Ascending aorta (tissue), 2 donors: ENCODE data around the gene ITGB7. TPM values are rescaled to one million over a fixed set of nuclear protein-coding genes. Genes with fewer than 3 reads are reported as not detected.
A peak's percentile ranks its signal among the peaks of the same experiment; 100 is the strongest.

ENCODE experiments used
- DNase-seq, 2 donors: peaks; one replicate each; pipeline ENCODE4 v3.0.0-alpha.2; 2019; ENCODE audit warnings: low spot score in 2 of 2
- H3K27ac ChIP-seq, 2 donors: fragments of 200-600 bp; sonication (generic); one replicate each; pipeline ENCODE4 v1.5.1; 2016 to 2017; ENCODE audit warnings: mild to moderate bottlenecking in 1 of 2
- H3K27me3 ChIP-seq: fragments of 200-600 bp; sonication (generic); one replicate; pipeline ENCODE4 v1.5.1; 2017
- H3K36me3 ChIP-seq, 2 donors: fragments of 200-600 bp; sonication (generic); one replicate each; pipeline ENCODE4 v1.5.1; 2016
- H3K4me1 ChIP-seq, 2 donors: fragments of 200-600 bp; sonication (generic); one replicate each; pipeline ENCODE4 v1.5.1; 2016 to 2017; ENCODE audit warnings: mild to moderate bottlenecking in 1 of 2
- H3K4me3 ChIP-seq, 2 donors: fragments of 200-600 bp; sonication (generic); one replicate each; pipeline ENCODE4 v1.5.1; 2016 to 2017; ENCODE audit warnings: mild to moderate bottlenecking in 1 of 2
- H3K9me3 ChIP-seq, 2 donors: fragments of 200-600 bp; sonication (generic); one replicate each; pipeline ENCODE4 v1.5.1; 2016
- intact Hi-C: fragments of 100-400 bp; cut with DNase I; formaldehyde crosslinking; loops from one replicate; pipeline ENCODE4 v1.15.1; 2023
- total RNA-seq: library from RNA; depleted of rRNA; stranded (reverse); fragments of >200 nt; gene quantifications from one replicate; pipeline ENCODE4 v1.1.0, GENCODE V29; 2016
- TF ChIP-seq, protein P1 (sequence below), 3 experiments: fragments of 200-600 bp in 2 of 3; fragments of 450-650 bp in 1 of 3; sonication (generic) in 2 of 3; IDR thresholded peaks; one replicate each; pipeline ENCODE4 v1.5.1; 2016 to 2019; ENCODE audit warnings: antibody characterized with exemption in 3 of 3, mild to moderate bottlenecking in 1 of 3, moderate library complexity in 1 of 3

The ITGB7 gene
- total RNA-seq, 1 donor from 2014 or later = 1.6 TPM

DNA sequence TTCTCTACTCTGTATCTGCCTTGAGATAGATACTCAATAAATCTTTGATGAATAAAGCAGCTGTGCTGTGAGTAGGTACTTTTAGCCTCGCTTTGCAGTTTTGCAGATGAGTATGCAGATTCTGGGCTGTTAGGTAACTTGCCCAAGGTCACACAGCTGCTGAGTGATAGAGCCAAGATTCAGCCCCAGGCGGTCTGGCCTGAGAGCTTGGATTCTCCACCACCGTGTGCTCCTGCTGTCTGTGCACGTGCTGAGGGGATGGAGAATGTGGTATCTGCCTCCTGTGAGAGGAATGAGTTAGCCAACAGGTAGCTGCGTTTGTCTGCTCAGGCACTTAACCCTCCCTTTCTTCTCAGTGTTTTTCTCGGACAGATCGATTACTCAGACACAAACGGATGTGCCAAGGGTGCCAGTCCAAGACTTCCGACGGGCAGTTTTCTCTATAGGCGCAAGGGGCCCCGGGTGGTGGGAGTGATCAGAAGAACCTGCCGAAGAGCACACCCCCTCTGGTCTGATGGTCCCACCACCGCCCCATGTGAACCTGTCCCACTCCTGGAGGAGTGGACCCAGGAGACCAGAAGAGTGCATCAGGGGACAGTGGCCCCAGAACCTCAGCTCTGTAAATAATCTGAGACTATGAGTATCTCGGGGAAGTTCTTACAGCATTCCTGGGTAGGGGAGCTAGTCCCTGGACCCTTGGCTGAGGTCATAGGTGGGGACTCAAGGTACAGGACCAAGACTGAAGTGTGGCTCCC is 19.7 kb downstream of the ITGB7 start:
- Histone ChIP-seq H3K9me3 (no peaks in the 10 kb centered on the region), H3K27ac (no peak overlapping the region), H3K36me3 (peaks cover 45 to 65% of the 10 kb centered on the region in 2 donors), H3K4me1 (peaks cover 0 to 32% of the 10 kb centered on the region in 2 donors), H3K4me3 (no peak overlapping the region), H3K27me3 (no peaks in the 10 kb centered on the region)
- peak in 1 of 2 donors; percentile 41 for DNase-seq
- TF ChIP-seq, protein P1, sequence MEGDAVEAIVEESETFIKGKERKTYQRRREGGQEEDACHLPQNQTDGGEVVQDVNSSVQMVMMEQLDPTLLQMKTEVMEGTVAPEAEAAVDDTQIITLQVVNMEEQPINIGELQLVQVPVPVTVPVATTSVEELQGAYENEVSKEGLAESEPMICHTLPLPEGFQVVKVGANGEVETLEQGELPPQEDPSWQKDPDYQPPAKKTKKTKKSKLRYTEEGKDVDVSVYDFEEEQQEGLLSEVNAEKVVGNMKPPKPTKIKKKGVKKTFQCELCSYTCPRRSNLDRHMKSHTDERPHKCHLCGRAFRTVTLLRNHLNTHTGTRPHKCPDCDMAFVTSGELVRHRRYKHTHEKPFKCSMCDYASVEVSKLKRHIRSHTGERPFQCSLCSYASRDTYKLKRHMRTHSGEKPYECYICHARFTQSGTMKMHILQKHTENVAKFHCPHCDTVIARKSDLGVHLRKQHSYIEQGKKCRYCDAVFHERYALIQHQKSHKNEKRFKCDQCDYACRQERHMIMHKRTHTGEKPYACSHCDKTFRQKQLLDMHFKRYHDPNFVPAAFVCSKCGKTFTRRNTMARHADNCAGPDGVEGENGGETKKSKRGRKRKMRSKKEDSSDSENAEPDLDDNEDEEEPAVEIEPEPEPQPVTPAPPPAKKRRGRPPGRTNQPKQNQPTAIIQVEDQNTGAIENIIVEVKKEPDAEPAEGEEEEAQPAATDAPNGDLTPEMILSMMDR (IDR thresholded peaks at IDR 0.05) = no peak
- intact Hi-C loops = no loop called here

DNA sequence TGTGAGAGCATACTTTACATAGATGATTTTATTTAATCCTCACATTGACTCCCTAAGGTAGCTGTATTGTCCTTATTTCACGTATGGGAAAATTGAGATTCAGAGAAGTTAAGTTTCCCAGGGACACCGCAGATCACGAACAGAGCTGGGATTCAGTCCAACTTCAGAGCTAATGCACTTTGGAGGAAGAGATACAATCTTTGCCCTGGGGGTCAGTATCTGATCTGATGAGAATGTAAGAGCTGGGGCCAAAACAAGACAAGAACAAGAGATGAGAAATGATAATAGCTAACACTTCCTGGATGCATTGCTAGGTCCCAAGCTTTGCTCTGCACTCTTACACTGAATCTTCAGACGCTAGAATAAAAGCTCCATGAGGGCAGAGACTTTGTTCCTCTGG is 20.3 kb downstream of the ITGB7 start:
- Histone ChIP-seq H3K36me3 (peaks cover 47 to 71% of the 10 kb centered on the region in 2 donors), H3K27me3 (no peaks in the 10 kb centered on the region), H3K9me3 (no peaks in the 10 kb centered on the region), H3K4me3 (no peak overlapping the region), H3K27ac (no peak overlapping the region), H3K4me1 (peaks cover 3 to 37% of the 10 kb centered on the region in 2 donors)
- peak in 1 of 2 donors; percentile 5 for DNase-seq
- TF ChIP-seq, protein P1 (IDR thresholded peaks at IDR 0.05) = no peak
- intact Hi-C loops = no loop called here

DNA sequence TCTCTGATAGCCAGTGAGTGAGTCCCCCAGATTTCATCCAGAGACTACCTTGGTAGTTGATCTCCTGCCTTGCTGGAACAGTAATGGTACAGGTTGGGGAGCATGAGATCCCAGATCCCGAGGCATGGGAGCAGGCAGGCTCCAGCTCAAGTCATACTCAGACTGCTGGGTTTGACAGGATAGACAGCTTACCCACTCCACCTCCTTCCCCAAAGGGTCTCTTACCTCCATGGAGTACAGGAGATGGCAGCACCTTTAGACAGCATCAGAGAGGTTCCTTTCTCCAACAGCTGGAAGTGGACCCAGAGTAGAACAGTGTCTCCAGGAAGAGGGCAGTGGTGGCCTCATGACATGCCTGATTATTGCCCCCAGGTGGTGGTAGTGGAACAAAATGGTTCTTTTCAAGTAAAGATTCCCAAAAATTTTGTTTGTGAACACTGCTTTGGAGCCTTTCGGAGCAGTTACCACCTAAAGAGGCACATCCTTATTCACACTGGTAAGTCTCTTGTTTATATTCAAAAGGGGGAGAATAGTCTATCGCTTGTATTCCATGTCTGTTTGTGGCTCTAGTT is 21.4 kb downstream of the ITGB7 start:
- H3K9me3 ChIP-seq = no peaks in the 10 kb centered on the region
- H3K36me3 ChIP-seq = peaks cover 47 to 63% of the 10 kb centered on the region in 2 donors
- intact Hi-C loops = no loop called here
- DNase-seq = peak in 1 of 2 donors; percentile 31
- TF ChIP-seq, protein P1 (IDR thresholded peaks at IDR 0.05) = no peak
- no peak overlapping the region for H3K4me3 ChIP-seq
- H3K27me3 ChIP-seq = no peaks in the 10 kb centered on the region
- no peak overlapping the region for H3K27ac ChIP-seq
- peaks cover 7 to 45% of the 10 kb centered on the region in 2 donors for H3K4me1 ChIP-seq

DNA sequence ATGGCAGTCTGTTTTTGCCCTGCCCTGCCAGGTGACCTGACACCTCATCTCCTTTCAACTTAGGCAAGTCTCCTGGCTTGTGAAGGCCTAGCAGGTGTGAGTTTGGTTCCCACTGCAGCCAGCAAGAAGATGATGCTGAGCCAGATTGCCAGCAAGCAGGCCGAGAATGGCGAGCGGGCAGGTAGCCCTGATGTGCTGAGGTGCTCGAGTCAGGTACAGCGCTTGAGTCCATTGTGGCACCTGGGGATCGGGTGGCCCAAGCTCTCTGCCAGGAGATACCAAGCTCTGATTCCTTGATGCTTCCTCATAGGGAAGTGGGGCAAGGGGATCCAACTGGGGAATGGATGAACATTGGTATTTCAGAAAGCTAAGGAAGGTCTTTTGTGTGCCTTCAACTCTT is 22.2 kb downstream of the ITGB7 start:
- intact Hi-C loops = no loop called here
- Histone ChIP-seq H3K27me3 (no peaks in the 10 kb centered on the region), H3K27ac (no peak overlapping the region), H3K9me3 (no peaks in the 10 kb centered on the region), H3K4me3 (no peak overlapping the region), H3K36me3 (peaks cover 47 to 63% of the 10 kb centered on the region in 2 donors), H3K4me1 (peaks cover 7 to 40% of the 10 kb centered on the region in 2 donors)
- peak in 1 of 2 donors; percentile 41 for DNase-seq
- TF ChIP-seq, protein P1 (IDR thresholded peaks at IDR 0.05) = no peak

DNA sequence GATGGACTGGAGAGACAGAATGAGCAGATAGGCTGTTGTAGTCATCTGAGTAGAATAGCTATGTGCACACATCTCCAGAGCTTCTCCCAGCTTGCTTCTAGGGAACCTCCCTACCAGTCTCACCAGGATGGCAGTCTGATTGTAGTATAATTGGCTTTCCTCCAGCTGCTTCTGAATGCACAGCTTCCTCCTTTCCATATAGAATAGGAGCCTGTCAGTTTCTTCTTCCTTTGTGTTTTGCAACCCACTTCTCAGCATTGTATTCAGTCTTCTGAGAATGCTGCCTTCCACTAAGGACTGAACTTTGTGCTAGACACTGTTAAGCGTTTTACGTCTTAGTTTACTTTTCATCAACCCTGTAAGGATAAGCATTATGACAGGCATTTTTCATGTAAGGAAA is 24.1 kb downstream of the ITGB7 start:
- Histone ChIP-seq H3K9me3 (no peaks in the 10 kb centered on the region), H3K4me1 (peaks cover 7 to 41% of the 10 kb centered on the region in 2 donors), H3K27me3 (no peaks in the 10 kb centered on the region), H3K36me3 (peaks cover 42 to 56% of the 10 kb centered on the region in 2 donors), H3K27ac (no peak overlapping the region), H3K4me3 (peak overlapping the region in 1 of 2 donors; percentile 91)
- TF ChIP-seq, protein P1 (IDR thresholded peaks at IDR 0.05) = no peak
- peak in 1 of 2 donors; percentile 40 for DNase-seq
- intact Hi-C loops = no loop called here
